H9 (cell line): ENCODE results near the gene SMPX. TPM values are rescaled to one million over a fixed set of nuclear protein-coding genes. Genes with fewer than 3 reads are reported as not detected.

ENCODE experiments used
- DNase-seq: peaks from one replicate; pipeline ENCODE4 v3.0.0-alpha.2; 2017
- H2AFZ ChIP-seq: one replicate; pipeline ENCODE4 v1.6.1; 2013; ENCODE audit warnings: mild to moderate bottlenecking, low read length, control low read depth, moderate library complexity
- H2AK5ac ChIP-seq: 2 replicates; pipeline ENCODE4 v1.6.1; 2013; ENCODE audit warnings: low read length, control low read depth, mixed read lengths; ENCODE audit not compliant: insufficient read length
- H2BK120ac ChIP-seq: one replicate; pipeline ENCODE4 v1.6.1; 2013; ENCODE audit warnings: low read depth, mild to moderate bottlenecking, low read length, control low read depth, inconsistent platforms; ENCODE audit not compliant: poor library complexity, severe bottlenecking
- H2BK12ac ChIP-seq: 2 replicates; pipeline ENCODE4 v1.6.1; 2013; ENCODE audit warnings: low read length, control low read depth, mixed read lengths, low read depth; ENCODE audit not compliant: insufficient read length
- H2BK15ac ChIP-seq: 2 replicates; pipeline ENCODE4 v1.6.1; 2013; ENCODE audit warnings: low read depth, low read length, control low read depth
- H2BK20ac ChIP-seq: one replicate; pipeline ENCODE4 v1.6.1; 2013; ENCODE audit warnings: low read depth, mild to moderate bottlenecking, low read length, control low read depth, inconsistent platforms; ENCODE audit not compliant: poor library complexity, severe bottlenecking
- H2BK5ac ChIP-seq: 2 replicates; pipeline ENCODE4 v1.6.1; 2013; ENCODE audit warnings: low read length, control low read depth, mixed read lengths; ENCODE audit not compliant: insufficient read length
- H3K14ac ChIP-seq: 2 replicates; pipeline ENCODE4 v1.6.1; 2013; ENCODE audit warnings: low read length, control low read depth; ENCODE audit not compliant: insufficient read depth
- H3K18ac ChIP-seq: 2 replicates; pipeline ENCODE4 v1.6.1; 2013; ENCODE audit warnings: low read depth, mild to moderate bottlenecking, mixed read lengths, low read length, control low read depth; ENCODE audit not compliant: insufficient read length
- H3K23ac ChIP-seq: 2 replicates; pipeline ENCODE4 v1.6.1; 2013; ENCODE audit warnings: low read length, control low read depth, mixed read lengths, low read depth; ENCODE audit not compliant: insufficient read length
- H3K23me2 ChIP-seq: 2 replicates; pipeline ENCODE4 v1.6.1; 2013; ENCODE audit warnings: low read depth, mild to moderate bottlenecking, mixed read lengths, low read length, control low read depth; ENCODE audit not compliant: insufficient read length, poor library complexity, severe bottlenecking
- H3K27ac ChIP-seq: 2 replicates; pipeline ENCODE4 v1.5.1; 2013; ENCODE audit warnings: low read length, control low read depth, mixed read lengths, low read depth; ENCODE audit not compliant: insufficient read length
- H3K27me3 ChIP-seq: 2 replicates; pipeline ENCODE4 v1.6.1; 2013; ENCODE audit warnings: low read length, control low read depth, inconsistent platforms; ENCODE audit not compliant: insufficient read depth
- H3K4ac ChIP-seq: 2 replicates; pipeline ENCODE4 v1.6.1; 2013; ENCODE audit warnings: low read depth, mild to moderate bottlenecking, control low read depth, inconsistent platforms, low read length, moderate library complexity
- H3K4me1 ChIP-seq: 2 replicates; pipeline ENCODE4 v1.6.1; 2013; ENCODE audit warnings: low read length, control low read depth, inconsistent platforms; ENCODE audit not compliant: insufficient read depth
- H3K4me2 ChIP-seq: 2 replicates; pipeline ENCODE4 v1.6.1; 2013; ENCODE audit warnings: low read length, control low read depth, mixed read lengths; ENCODE audit not compliant: insufficient read length, insufficient read depth
- H3K56ac ChIP-seq: 2 replicates; pipeline ENCODE4 v1.6.1; 2013; ENCODE audit warnings: low read depth, mild to moderate bottlenecking, mixed read lengths, low read length, control low read depth; ENCODE audit not compliant: insufficient read length
- H3K79me1 ChIP-seq: 2 replicates; pipeline ENCODE4 v1.6.1; 2013; ENCODE audit warnings: low read depth, mild to moderate bottlenecking, moderate library complexity, low read length, control low read depth, inconsistent platforms; ENCODE audit not compliant: insufficient read depth, poor library complexity, severe bottlenecking
- H3K79me2 ChIP-seq: 2 replicates; pipeline ENCODE4 v1.6.1; 2013; ENCODE audit warnings: low read length, control low read depth, inconsistent platforms; ENCODE audit not compliant: insufficient read depth
- H3K9ac ChIP-seq: 2 replicates; pipeline ENCODE4 v1.6.1; 2013; ENCODE audit warnings: low read length, control low read depth, mixed read lengths; ENCODE audit not compliant: insufficient read length; ENCODE audit errors: extremely low read depth
- H3K9me3 ChIP-seq: one replicate; pipeline ENCODE4 v1.6.1; 2013; ENCODE audit warnings: low read depth, low read length, inconsistent platforms; ENCODE audit not compliant: control insufficient read depth
- H3T11ph ChIP-seq: one replicate; pipeline ENCODE4 v1.6.1; 2013; ENCODE audit warnings: mild to moderate bottlenecking, low read length, control low read depth, inconsistent platforms
- H4K20me1 ChIP-seq: one replicate; pipeline ENCODE4 v1.6.1; 2013; ENCODE audit not compliant: control insufficient read depth, insufficient read length, insufficient read depth
- H4K5ac ChIP-seq: 2 replicates; pipeline ENCODE4 v1.6.1; 2013; ENCODE audit warnings: low read depth, mild to moderate bottlenecking, mixed read lengths, low read length, control low read depth; ENCODE audit not compliant: insufficient read length
- H4K8ac ChIP-seq: replicated peaks from 2 replicates; pipeline ENCODE4 v1.6.1; 2013; ENCODE audit warnings: low read length, control low read depth, mixed read lengths, low read depth; ENCODE audit not compliant: insufficient read length
- H4K91ac ChIP-seq: 2 replicates; pipeline ENCODE4 v1.6.1; 2013; ENCODE audit warnings: low read depth, mild to moderate bottlenecking, moderate library complexity, mixed read lengths, low read length, control low read depth; ENCODE audit not compliant: insufficient read length
- H3K27ac Mint-ChIP-seq, 3 experiments: 2 replicates in 2 of 3; 3 replicates in 1 of 3; pipeline ENCODE4 v1.8.0; 2020 to 2021; ENCODE audit warnings: mixed read lengths in 3 of 3, mild to moderate bottlenecking in 1 of 3, moderate library complexity in 1 of 3
- H3K27me3 Mint-ChIP-seq: 2 replicates; pipeline ENCODE4 v1.8.0; 2021; ENCODE audit warnings: low read depth, mild to moderate bottlenecking, moderate library complexity, mixed read lengths
- H3K36me3 Mint-ChIP-seq, 3 experiments: 2 replicates in 2 of 3; 3 replicates in 1 of 3; pipeline ENCODE4 v1.8.0; 2020 to 2021; ENCODE audit warnings: low read depth in 3 of 3, mixed read lengths in 3 of 3; ENCODE audit not compliant: insufficient read depth in 1 of 3
- H3K4me1 Mint-ChIP-seq, 2 experiments: 2 replicates each; pipeline ENCODE4 v1.8.0; 2020; ENCODE audit warnings: mixed read lengths in 2 of 2
- H3K4me3 Mint-ChIP-seq, 2 experiments: 2 replicates in 1 of 2; 3 replicates in 1 of 2; pipeline ENCODE4 v1.8.0; 2020 to 2021; ENCODE audit warnings: mild to moderate bottlenecking in 2 of 2, mixed read lengths in 2 of 2, moderate library complexity in 1 of 2
- H3K9me3 Mint-ChIP-seq, 2 experiments: 2 replicates in 1 of 2; 3 replicates in 1 of 2; pipeline ENCODE4 v1.8.0; 2020; ENCODE audit warnings: mild to moderate bottlenecking in 2 of 2, mixed read lengths in 2 of 2, moderate library complexity in 1 of 2
- WGBS: extraction: QIAGEN DNeasy Blood & Tissue Kit; methylation state at CpG from one replicate; pipeline ENCODE4 v1.1.7; 2013; ENCODE audit warnings: missing lambda C conversion rate, low lambda C conversion rate, mixed read lengths; ENCODE audit not compliant: insufficient read length; ENCODE audit errors: extremely low coverage; 5-methylcytosine and 5-hydroxymethylcytosine counted together
- total RNA-seq: library from RNA; stranded (reverse); gene quantifications from 2 replicates; pipeline ENCODE4 v1.2.1, GENCODE V29; 2021
- TF ChIP-seq, protein P1 (sequence below): fragments of 200-600 bp; sonication (generic); conservative IDR thresholded peaks from 3 replicates; pipeline ENCODE4 v1.8.0; 2021; ENCODE audit warnings: antibody characterized with exemption, mild to moderate bottlenecking

The SMPX gene
- total RNA-seq, 1 experiment from 2014 or later: not detected

DNA sequence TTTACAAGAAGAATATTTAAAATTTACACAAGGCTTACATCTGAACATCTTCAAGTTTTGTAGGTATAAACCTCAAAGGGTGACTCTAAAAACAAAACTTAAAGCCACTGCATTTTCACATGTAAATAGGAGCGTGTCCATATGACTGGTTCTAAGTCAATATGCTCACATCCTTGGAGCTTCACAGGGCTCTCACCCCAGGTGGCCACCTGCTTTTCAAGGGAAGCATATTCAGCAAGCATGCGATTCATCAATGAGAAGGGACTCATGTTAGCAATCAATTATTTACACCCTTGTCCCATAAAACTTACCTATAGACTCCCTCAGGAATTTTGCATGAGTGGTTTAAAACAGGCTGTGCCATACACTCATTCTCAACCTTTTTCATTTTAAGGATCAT lies 82.0 kb downstream of the SMPX start:
- no peaks in the 10 kb centered on the region for H4K20me1 ChIP-seq
- WGBS: no CpG with 5 or more reads among the region's 2 CpGs
- H3K56ac ChIP-seq: no peak overlapping the region
- Mint-ChIP-seq H3K27ac (no peak overlapping the region), H3K4me1 (peaks cover 13 to 14% of the 10 kb centered on the region in 2 experiments), H3K4me3 (no peak overlapping the region), H3K9me3 (peaks cover 0 to 22% of the 10 kb centered on the region in 2 experiments; a peak in 2 of 5 replicates), H3K27me3 (no peaks in the 10 kb centered on the region), H3K36me3 (no peaks in the 10 kb centered on the region)
- no peak overlapping the region for H3K9ac ChIP-seq
- no peak overlapping the region for H4K8ac ChIP-seq
- DNase-seq: no peak
- no peaks in the 10 kb centered on the region for H3K27me3 ChIP-seq
- no peak overlapping the region for H3K4ac ChIP-seq
- H2BK5ac ChIP-seq: no peak overlapping the region
- no peak overlapping the region for H2AFZ ChIP-seq
- H2BK12ac ChIP-seq: no peak overlapping the region
- H3K9me3 ChIP-seq: peaks cover 26% of the 10 kb centered on the region
- H3K14ac ChIP-seq: no peak overlapping the region
- no peak overlapping the region for H3K18ac ChIP-seq
- H4K5ac ChIP-seq: no peak overlapping the region
- H3K23ac ChIP-seq: no peak overlapping the region
- H3K27ac ChIP-seq: no peak overlapping the region
- no peak overlapping the region for H4K91ac ChIP-seq
- no peak overlapping the region for H3K4me2 ChIP-seq
- no peaks in the 10 kb centered on the region for H3K23me2 ChIP-seq
- H2BK20ac ChIP-seq: no peak overlapping the region
- H3K79me2 ChIP-seq: no peaks in the 10 kb centered on the region
- no peak overlapping the region for H2BK15ac ChIP-seq
- no peak overlapping the region for H2AK5ac ChIP-seq
- TF ChIP-seq, protein P1, sequence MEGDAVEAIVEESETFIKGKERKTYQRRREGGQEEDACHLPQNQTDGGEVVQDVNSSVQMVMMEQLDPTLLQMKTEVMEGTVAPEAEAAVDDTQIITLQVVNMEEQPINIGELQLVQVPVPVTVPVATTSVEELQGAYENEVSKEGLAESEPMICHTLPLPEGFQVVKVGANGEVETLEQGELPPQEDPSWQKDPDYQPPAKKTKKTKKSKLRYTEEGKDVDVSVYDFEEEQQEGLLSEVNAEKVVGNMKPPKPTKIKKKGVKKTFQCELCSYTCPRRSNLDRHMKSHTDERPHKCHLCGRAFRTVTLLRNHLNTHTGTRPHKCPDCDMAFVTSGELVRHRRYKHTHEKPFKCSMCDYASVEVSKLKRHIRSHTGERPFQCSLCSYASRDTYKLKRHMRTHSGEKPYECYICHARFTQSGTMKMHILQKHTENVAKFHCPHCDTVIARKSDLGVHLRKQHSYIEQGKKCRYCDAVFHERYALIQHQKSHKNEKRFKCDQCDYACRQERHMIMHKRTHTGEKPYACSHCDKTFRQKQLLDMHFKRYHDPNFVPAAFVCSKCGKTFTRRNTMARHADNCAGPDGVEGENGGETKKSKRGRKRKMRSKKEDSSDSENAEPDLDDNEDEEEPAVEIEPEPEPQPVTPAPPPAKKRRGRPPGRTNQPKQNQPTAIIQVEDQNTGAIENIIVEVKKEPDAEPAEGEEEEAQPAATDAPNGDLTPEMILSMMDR: no peak
- no peak overlapping the region for H2BK120ac ChIP-seq
- no peaks in the 10 kb centered on the region for H3K4me1 ChIP-seq
- H3K79me1 ChIP-seq: no peaks in the 10 kb centered on the region
- no peak overlapping the region for H3T11ph ChIP-seq
